Measurements from ENCODE around the gene YES1.

YES1 gene

GRCh38 chr18:680392-680791, 131.7 kb downstream of the YES1 start:
- no peak for DNase-seq

- no peak for DNase-seq
These were observed 132.5 kb downstream of the YES1 start for GRCh38 chr18:679516-679915.

GRCh38 chr18:678482-679182, 133.4 kb downstream of the YES1 start:
- DNase-seq: no peak

GRCh38 chr18:677951-678381, 134.1 kb downstream of the YES1 start:
- no peak for DNase-seq

- no peak for DNase-seq
These were observed 134.9 kb downstream of the YES1 start for GRCh38 chr18:677145-677544.

GRCh38 chr18:676736-677135, 135.3 kb downstream of the YES1 start:
- no peak for DNase-seq

- no peak for DNase-seq
These were observed 136.0 kb downstream of the YES1 start for GRCh38 chr18:676069-676468.

- no peak for DNase-seq
These were observed 136.7 kb downstream of the YES1 start for GRCh38 chr18:675307-675706.

GRCh38 chr18:673769-674168, 138.3 kb downstream of the YES1 start:
- no peak for DNase-seq

GRCh38 chr18:673317-673716, 138.7 kb downstream of the YES1 start:
- DNase-seq: no peak
